ENCODE measurements around the gene HTR3A. TPM values are rescaled to one million over a fixed set of nuclear protein-coding genes. Genes with fewer than 3 reads are reported as not detected.
"Not testable (repeated sequence)": the region's sequence is repeated elsewhere in the genome, so short reads cannot be mapped to it uniquely, and the experiment has no call there.

Gene HTR3A
- total RNA-seq, 3 donors from 2014 or later (not counting 1 experiment from before 2014, with no cell fraction given) = not detected

DNA sequence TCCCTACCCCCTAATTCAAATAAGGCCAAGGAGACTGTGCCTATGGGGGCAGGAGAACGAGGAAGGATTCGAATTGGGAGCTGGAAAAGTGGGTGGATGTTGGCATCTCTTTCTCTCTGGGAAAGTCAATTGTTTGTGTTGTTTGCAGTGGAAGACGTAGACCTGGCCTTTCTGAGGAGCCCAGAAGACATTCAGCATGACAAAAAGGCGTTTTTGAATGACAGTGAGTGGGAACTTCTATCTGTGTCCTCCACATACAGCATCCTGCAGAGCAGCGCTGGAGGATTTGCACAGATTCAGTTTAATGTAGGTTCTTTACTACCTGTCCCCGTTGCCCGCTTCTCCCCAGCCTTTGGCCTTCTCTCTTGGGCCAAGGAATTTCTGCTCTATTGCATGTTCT, 42.1 kb upstream of the HTR3A start:
- Mint-ChIP-seq H3K27me3 (ENCODE audit: low read depth in 2 of 2) (peaks cover 23 to 30% of the 10 kb centered on the region in 2 donors), H3K36me3 (no peaks in the 10 kb centered on the region), H3K4me1 (no peaks in the 10 kb centered on the region), H3K27ac (no peak overlapping the region), H3K4me3 (no peak overlapping the region), H3K9me3 (no peaks in the 10 kb centered on the region)
- TF ChIP-seq, protein P1, sequence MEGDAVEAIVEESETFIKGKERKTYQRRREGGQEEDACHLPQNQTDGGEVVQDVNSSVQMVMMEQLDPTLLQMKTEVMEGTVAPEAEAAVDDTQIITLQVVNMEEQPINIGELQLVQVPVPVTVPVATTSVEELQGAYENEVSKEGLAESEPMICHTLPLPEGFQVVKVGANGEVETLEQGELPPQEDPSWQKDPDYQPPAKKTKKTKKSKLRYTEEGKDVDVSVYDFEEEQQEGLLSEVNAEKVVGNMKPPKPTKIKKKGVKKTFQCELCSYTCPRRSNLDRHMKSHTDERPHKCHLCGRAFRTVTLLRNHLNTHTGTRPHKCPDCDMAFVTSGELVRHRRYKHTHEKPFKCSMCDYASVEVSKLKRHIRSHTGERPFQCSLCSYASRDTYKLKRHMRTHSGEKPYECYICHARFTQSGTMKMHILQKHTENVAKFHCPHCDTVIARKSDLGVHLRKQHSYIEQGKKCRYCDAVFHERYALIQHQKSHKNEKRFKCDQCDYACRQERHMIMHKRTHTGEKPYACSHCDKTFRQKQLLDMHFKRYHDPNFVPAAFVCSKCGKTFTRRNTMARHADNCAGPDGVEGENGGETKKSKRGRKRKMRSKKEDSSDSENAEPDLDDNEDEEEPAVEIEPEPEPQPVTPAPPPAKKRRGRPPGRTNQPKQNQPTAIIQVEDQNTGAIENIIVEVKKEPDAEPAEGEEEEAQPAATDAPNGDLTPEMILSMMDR (IDR thresholded peaks at IDR 0.05) = no peak
- intact Hi-C loops (cut with micrococcal nuclease) = no loop called here
- WGBS (ENCODE audit: insufficient coverage) = 77% methylated on average over 7 of the region's 7 CpGs
- H3K4me1 ChIP-seq (ENCODE audit: control insufficient read depth, insufficient read depth, low read length) = no peaks in the 10 kb centered on the region
- H3K36me3 ChIP-seq (ENCODE audit: control insufficient read depth, insufficient read depth, low read length) = no peaks in the 10 kb centered on the region
- no peak overlapping the region for H3K27ac ChIP-seq (ENCODE audit: low read length)
- H3K27me3 ChIP-seq (ENCODE audit: control insufficient read depth, insufficient read depth, low read length) = no peaks in the 10 kb centered on the region
- no peak overlapping the region for H3K4me3 ChIP-seq (ENCODE audit: low read length)
- no peak for DNase-seq
- no peak for ATAC-seq
- no peaks in the 10 kb centered on the region for H3K9me3 ChIP-seq (ENCODE audit: control insufficient read depth, insufficient read depth, low read length)

DNA sequence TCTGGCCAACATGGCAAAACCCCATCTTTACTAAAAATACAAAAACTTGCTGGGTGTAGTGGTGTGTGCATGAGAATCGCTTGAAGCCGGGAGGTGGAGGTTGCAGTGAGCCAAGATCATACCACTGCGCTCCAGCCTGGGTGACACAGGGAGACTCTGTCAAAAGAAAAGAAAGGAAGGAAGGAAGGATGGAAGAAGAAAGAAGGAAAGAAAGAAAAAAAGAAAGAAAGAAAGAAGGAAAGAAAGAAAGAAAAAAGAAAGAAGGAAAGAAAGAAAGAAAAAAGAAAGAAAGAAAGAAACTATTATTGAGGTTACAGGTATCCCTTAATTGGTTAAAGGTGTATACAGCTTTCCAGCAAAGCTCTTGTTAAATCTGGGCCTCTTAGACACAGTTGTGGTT, 40.7 kb upstream of the HTR3A start:
- H3K9me3 Mint-ChIP-seq; H3K27ac Mint-ChIP-seq; ATAC-seq; H3K36me3 Mint-ChIP-seq; H3K4me3 Mint-ChIP-seq; H3K9me3 ChIP-seq (ENCODE audit: control insufficient read depth, insufficient read depth, low read length); H3K4me3 ChIP-seq (ENCODE audit: low read length); DNase-seq; H3K4me1 ChIP-seq (ENCODE audit: control insufficient read depth, insufficient read depth, low read length); H3K27me3 ChIP-seq (ENCODE audit: control insufficient read depth, insufficient read depth, low read length); H3K27ac ChIP-seq (ENCODE audit: low read length); intact Hi-C loops (cut with micrococcal nuclease); H3K4me1 Mint-ChIP-seq; H3K36me3 ChIP-seq (ENCODE audit: control insufficient read depth, insufficient read depth, low read length): not testable (repeated sequence)
- H3K27me3 Mint-ChIP-seq (ENCODE audit: low read depth in 2 of 2) = peaks cover 21 to 24% of the 10 kb centered on the region in 2 donors
- 100% methylated on average over 3 of the region's 3 CpGs for WGBS (ENCODE audit: insufficient coverage)

DNA sequence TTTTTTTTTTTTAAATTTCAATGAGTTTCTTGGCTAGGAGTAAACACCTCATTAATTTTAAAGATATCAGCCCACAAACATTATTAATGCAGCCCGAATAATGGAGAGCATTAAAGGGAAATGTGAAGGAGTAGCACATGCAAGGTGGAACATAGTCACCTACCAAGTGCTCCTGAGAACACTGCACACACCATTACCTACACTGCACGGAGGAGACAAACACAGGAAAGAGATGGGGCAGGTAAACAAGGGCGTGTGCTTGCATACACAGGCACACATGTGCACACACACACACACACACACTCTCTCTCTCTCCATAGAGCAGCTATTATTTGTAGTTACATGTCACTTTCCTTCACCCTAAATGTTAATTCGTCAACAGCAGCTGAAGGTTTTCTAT, 40.1 kb upstream of the HTR3A start:
- WGBS (ENCODE audit: insufficient coverage) = 73% methylated on average over 2 of the region's 4 CpGs
- H3K4me3 Mint-ChIP-seq = no peak overlapping the region
- H3K27me3 Mint-ChIP-seq (ENCODE audit: low read depth in 2 of 2) = peaks cover 21 to 24% of the 10 kb centered on the region in 2 donors
- Histone ChIP-seq H3K9me3 (ENCODE audit: control insufficient read depth, insufficient read depth, low read length) (no peaks in the 10 kb centered on the region), H3K27ac (ENCODE audit: low read length) (no peak overlapping the region), H3K4me3 (ENCODE audit: low read length) (no peak overlapping the region), H3K27me3 (ENCODE audit: control insufficient read depth, insufficient read depth, low read length) (no peaks in the 10 kb centered on the region), H3K4me1 (ENCODE audit: control insufficient read depth, insufficient read depth, low read length) (no peaks in the 10 kb centered on the region), H3K36me3 (ENCODE audit: control insufficient read depth, insufficient read depth, low read length) (no peaks in the 10 kb centered on the region)
- H3K27ac Mint-ChIP-seq = no peak overlapping the region
- no peaks in the 10 kb centered on the region for H3K4me1 Mint-ChIP-seq
- DNase-seq (no peak), ATAC-seq (no peak)
- no peaks in the 10 kb centered on the region for H3K9me3 Mint-ChIP-seq
- no peaks in the 10 kb centered on the region for H3K36me3 Mint-ChIP-seq
- TF ChIP-seq, protein P1 (IDR thresholded peaks at IDR 0.05) = no peak
- intact Hi-C loops (cut with micrococcal nuclease) = no loop called here

DNA sequence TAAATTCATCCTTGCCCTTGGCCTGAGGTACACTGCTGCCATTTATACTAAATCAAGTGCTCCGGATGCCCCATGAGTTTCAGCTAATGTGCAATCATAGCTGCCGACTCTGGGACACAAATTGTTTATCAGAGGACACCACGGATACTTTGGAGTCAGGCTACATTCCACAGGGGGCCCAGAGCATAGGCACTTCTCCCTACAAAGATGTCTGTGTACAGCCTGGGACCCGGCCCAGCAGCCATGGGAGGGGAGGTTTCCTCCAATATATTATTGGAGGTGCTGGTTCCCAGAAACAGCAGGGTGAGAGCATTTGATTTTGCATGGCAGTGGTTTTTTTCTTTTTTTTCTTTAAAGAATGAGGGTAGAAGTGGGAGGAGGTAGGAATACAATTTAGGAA, 39.0 kb upstream of the HTR3A start:
- WGBS (ENCODE audit: insufficient coverage) = 92% methylated on average over 3 of the region's 4 CpGs

More for the DNA sequence above, 39.0 kb upstream of the HTR3A start:
- ATAC-seq = no peak
- intact Hi-C loops (cut with micrococcal nuclease) = no loop called here
- H3K4me1 Mint-ChIP-seq = no peaks in the 10 kb centered on the region
- no peak for DNase-seq
- no peak overlapping the region for H3K4me3 Mint-ChIP-seq
- no peaks in the 10 kb centered on the region for H3K9me3 Mint-ChIP-seq
- no peaks in the 10 kb centered on the region for H3K9me3 ChIP-seq (ENCODE audit: control insufficient read depth, insufficient read depth, low read length)
- no peaks in the 10 kb centered on the region for H3K36me3 ChIP-seq (ENCODE audit: control insufficient read depth, insufficient read depth, low read length)
- no peaks in the 10 kb centered on the region for H3K36me3 Mint-ChIP-seq
- H3K27ac Mint-ChIP-seq = no peak overlapping the region
- peaks cover 16 to 22% of the 10 kb centered on the region in 2 donors for H3K27me3 Mint-ChIP-seq (ENCODE audit: low read depth in 2 of 2)
- TF ChIP-seq, protein P1 (IDR thresholded peaks at IDR 0.05) = no peak
- no peak overlapping the region for H3K4me3 ChIP-seq (ENCODE audit: low read length)
- no peaks in the 10 kb centered on the region for H3K27me3 ChIP-seq (ENCODE audit: control insufficient read depth, insufficient read depth, low read length)
- no peak overlapping the region for H3K27ac ChIP-seq (ENCODE audit: low read length)
- H3K4me1 ChIP-seq (ENCODE audit: control insufficient read depth, insufficient read depth, low read length) = no peaks in the 10 kb centered on the region

Measured in natural killer cell (primary cell).